Stimulated activated CD4-positive, alpha-beta T cell treated with anti-CD3 and anti-CD28 coated beads, TNF-alpha, amount 100 ng/mL, for 48 hours (primary cell): ENCODE results near the gene TMC5.
"Not testable (repeated sequence)": the region's sequence is repeated elsewhere in the genome, so short reads cannot be mapped to it uniquely, and the experiment has no call there.

ENCODE experiments used
- DNase-seq, 3 donors: peaks; one replicate each; pipeline ENCODE4 v3.0.0-alpha.2; 2020; ENCODE audit warnings: low read depth in 3 of 3

The TMC5 gene

GRCh38 chr16:19417640-19418039, at the start of gene TMC5:
Gene TMC5 (plus strand): TSS chr16:19417883. CDS start chr16:19440039, 22,156 bp downstream.
- no peak for DNase-seq

- not testable (repeated sequence) for DNase-seq
Observed at GRCh38 chr16:19372541-19372940, 45.1 kb upstream of the TMC5 start.

- no peak for DNase-seq
Observed at GRCh38 chr16:19374402-19374801, 43.3 kb upstream of the TMC5 start.

- peak in 2 of 3 donors; percentile 13 to 24 for DNase-seq
Observed at GRCh38 chr16:19375561-19376158, 42.0 kb upstream of the TMC5 start.

- no peak for DNase-seq
Observed at GRCh38 chr16:19377864-19378263, 39.8 kb upstream of the TMC5 start.

- DNase-seq: no peak
Observed at GRCh38 chr16:19378511-19378910, 39.2 kb upstream of the TMC5 start.

GRCh38 chr16:19379838-19380237, 37.8 kb upstream of the TMC5 start:
- no peak for DNase-seq

GRCh38 chr16:19380328-19380727, 37.4 kb upstream of the TMC5 start:
- DNase-seq: no peak

- DNase-seq: no peak
Observed at GRCh38 chr16:19382084-19382801, 35.4 kb upstream of the TMC5 start.

- DNase-seq: no peak
Observed at GRCh38 chr16:19382887-19383816, 34.5 kb upstream of the TMC5 start.

- DNase-seq: no peak
Observed at GRCh38 chr16:19384656-19385055, 33.0 kb upstream of the TMC5 start.

- DNase-seq: no peak
Observed at GRCh38 chr16:19386525-19386924, 31.2 kb upstream of the TMC5 start.

- DNase-seq: peak; percentile 14 to 40 (median 35)
Observed at GRCh38 chr16:19389246-19389645, 28.4 kb upstream of the TMC5 start.

GRCh38 chr16:19391185-19391776, 26.4 kb upstream of the TMC5 start:
- DNase-seq: not testable (repeated sequence)

GRCh38 chr16:19392352-19392751, 25.3 kb upstream of the TMC5 start:
- DNase-seq: no peak

- DNase-seq: no peak
Observed at GRCh38 chr16:19393226-19394111, 24.2 kb upstream of the TMC5 start.

- DNase-seq: not testable (repeated sequence)
Observed at GRCh38 chr16:19395646-19396267, 21.9 kb upstream of the TMC5 start.

- no peak for DNase-seq
Observed at GRCh38 chr16:19396555-19397011, 21.1 kb upstream of the TMC5 start.

- DNase-seq: not testable (repeated sequence)
Observed at GRCh38 chr16:19397373-19397772, 20.3 kb upstream of the TMC5 start.

- DNase-seq: no peak
Observed at GRCh38 chr16:19400711-19401110, 17.0 kb upstream of the TMC5 start.
